ENCODE data around the gene PBX3. TPM values are rescaled to one million over a fixed set of nuclear protein-coding genes. Genes with fewer than 3 reads are reported as not detected.

PBX3 gene
- total and polyA plus RNA-seq, 2 of the 13 experiments (the other 11 are each of a cell fraction or from before 2014, with no cell fraction given): 6.0 to 11.2 TPM

DNA sequence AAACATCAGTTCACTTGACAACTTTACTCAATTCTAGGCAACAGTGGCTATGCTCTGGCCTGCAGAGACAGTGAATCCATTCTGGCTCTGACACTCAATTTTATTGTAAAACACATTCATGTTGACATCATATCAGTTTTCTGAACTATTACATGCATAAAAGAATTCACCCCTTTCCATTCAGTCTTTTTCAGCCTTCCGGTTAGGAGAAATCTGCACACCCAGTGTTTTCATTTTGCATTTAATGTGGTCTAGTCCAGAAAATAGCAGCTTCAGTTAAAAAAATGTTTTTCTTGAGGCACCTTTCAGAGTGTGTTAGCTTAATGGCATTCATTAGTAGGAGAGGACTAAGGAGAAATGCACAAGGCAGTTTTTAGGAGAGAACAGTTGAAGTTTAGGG, 95.1 kb downstream of the PBX3 start (continued):
- TF ChIP-seq RFXAP (CRISPR knock-in tag; IDR thresholded peaks at IDR 0.05; ENCODE audit: borderline replicate concordance): no peak

DNA sequence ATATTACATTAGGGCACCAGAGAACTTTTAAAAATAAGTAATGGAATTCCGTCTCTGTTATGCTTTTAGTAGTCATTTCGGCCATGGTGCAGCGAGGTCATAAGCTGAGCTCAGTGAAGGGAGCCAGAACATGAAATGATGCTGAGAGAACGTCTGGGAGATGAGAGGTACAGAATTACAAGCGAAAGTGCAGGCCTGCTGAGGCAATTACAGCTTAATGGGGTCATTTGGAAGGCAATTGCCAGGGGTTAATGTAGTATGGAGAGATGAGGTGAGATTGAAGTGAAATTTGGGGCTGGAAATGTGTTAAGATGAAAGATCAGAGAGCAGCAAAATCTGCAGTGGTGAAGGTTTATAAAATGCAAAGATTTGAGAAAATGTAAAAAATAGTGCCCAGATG, 96.5 kb downstream of the PBX3 start:
- no peaks in the 10 kb centered on the region; the same call in 1 of the 2 replicates for H3K4me1 ChIP-seq (ENCODE audit: insufficient read depth, low read length)
- no peaks in the 10 kb centered on the region for H3K9me3 ChIP-seq (ENCODE audit: low read length)
- no peak overlapping the region for H3K9ac ChIP-seq (ENCODE audit: insufficient read depth, low read depth, low read length)
- no peaks in the 10 kb centered on the region for H3K79me2 ChIP-seq (ENCODE audit: insufficient read depth, low read length)
- H3K27me3 ChIP-seq (ENCODE audit: control insufficient read depth in 1 of 2, insufficient read depth in 2 of 2, low read length in 2 of 2): no peaks in the 10 kb centered on the region
- POLR2A ChIA-PET: no interaction called here
- intact Hi-C loops (cut with micrococcal nuclease; ENCODE audit: unreplicated experiment) (no loop called here), in situ Hi-C loops (cut with HindIII; ENCODE audit: extremely low pct_ligation_motif_present, low pct_unique_long_range_greater_than_20kb) (no loop called here)
- no peaks in the 10 kb centered on the region for H3K36me3 ChIP-seq (replicated peaks in 1 of 2; ENCODE audit: control insufficient read depth in 1 of 2, insufficient read depth in 2 of 2, low read length in 2 of 2)
- no peak overlapping the region for H3K27ac ChIP-seq (ENCODE audit: extremely low read length, insufficient read depth, low read length)
- H3K4me3 ChIP-seq (replicated peaks in 1 of 3; ENCODE audit: insufficient read depth in 1 of 3, low read depth in 2 of 3, low read length in 3 of 3): no peak overlapping the region
- CTCF ChIA-PET (ENCODE audit: low intra/inter-chr PET ratio, low total read pairs): no interaction called here
- ATAC-seq (no peak), FAIRE-seq (no peak), DNase-seq (ENCODE audit: low spot score) (no peak)
- no TSS peak for BruUV-seq (replicated peaks)
- 94% methylated on average over 5 of the region's 5 CpGs for WGBS (ENCODE audit: low lambda C conversion rate)
- no peaks in the 10 kb centered on the region for H4K20me1 ChIP-seq (ENCODE audit: insufficient read depth, low read length)
- no peak overlapping the region for H2AFZ ChIP-seq (ENCODE audit: low read length)
- no peak overlapping the region for H3K4me2 ChIP-seq (ENCODE audit: low read depth, low read length)
- TF ChIP-seq, protein P1, sequence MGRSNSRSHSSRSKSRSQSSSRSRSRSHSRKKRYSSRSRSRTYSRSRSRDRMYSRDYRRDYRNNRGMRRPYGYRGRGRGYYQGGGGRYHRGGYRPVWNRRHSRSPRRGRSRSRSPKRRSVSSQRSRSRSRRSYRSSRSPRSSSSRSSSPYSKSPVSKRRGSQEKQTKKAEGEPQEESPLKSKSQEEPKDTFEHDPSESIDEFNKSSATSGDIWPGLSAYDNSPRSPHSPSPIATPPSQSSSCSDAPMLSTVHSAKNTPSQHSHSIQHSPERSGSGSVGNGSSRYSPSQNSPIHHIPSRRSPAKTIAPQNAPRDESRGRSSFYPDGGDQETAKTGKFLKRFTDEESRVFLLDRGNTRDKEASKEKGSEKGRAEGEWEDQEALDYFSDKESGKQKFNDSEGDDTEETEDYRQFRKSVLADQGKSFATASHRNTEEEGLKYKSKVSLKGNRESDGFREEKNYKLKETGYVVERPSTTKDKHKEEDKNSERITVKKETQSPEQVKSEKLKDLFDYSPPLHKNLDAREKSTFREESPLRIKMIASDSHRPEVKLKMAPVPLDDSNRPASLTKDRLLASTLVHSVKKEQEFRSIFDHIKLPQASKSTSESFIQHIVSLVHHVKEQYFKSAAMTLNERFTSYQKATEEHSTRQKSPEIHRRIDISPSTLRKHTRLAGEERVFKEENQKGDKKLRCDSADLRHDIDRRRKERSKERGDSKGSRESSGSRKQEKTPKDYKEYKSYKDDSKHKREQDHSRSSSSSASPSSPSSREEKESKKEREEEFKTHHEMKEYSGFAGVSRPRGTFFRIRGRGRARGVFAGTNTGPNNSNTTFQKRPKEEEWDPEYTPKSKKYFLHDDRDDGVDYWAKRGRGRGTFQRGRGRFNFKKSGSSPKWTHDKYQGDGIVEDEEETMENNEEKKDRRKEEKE (IDR thresholded peaks at IDR 0.05): no peak
- TF ChIP-seq, protein P2, sequence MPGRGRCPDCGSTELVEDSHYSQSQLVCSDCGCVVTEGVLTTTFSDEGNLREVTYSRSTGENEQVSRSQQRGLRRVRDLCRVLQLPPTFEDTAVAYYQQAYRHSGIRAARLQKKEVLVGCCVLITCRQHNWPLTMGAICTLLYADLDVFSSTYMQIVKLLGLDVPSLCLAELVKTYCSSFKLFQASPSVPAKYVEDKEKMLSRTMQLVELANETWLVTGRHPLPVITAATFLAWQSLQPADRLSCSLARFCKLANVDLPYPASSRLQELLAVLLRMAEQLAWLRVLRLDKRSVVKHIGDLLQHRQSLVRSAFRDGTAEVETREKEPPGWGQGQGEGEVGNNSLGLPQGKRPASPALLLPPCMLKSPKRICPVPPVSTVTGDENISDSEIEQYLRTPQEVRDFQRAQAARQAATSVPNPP (CRISPR knock-in tag; IDR thresholded peaks at IDR 0.05): no peak
- TF ChIP-seq JUNB (CRISPR knock-in tag; IDR thresholded peaks at IDR 0.05; ENCODE audit: borderline replicate concordance): no peak
- TF ChIP-seq ZNF781 (CRISPR knock-in tag; IDR thresholded peaks at IDR 0.05; ENCODE audit: borderline replicate concordance, not compliant biosample characterization): no peak
- no peak for TF ChIP-seq SUZ12 (IDR thresholded peaks at IDR 0.05; ENCODE audit: low read depth, low read length)
- no peak for TF ChIP-seq JUND (CRISPR knock-in tag; IDR thresholded peaks at IDR 0.05)
- TF ChIP-seq ZNF790 (CRISPR knock-in tag; IDR thresholded peaks at IDR 0.05; ENCODE audit: borderline replicate concordance): no peak
- no peak for TF ChIP-seq SNRNP70 (IDR thresholded peaks at IDR 0.05; ENCODE audit: low read depth, low read length)
- TF ChIP-seq, protein P3, sequence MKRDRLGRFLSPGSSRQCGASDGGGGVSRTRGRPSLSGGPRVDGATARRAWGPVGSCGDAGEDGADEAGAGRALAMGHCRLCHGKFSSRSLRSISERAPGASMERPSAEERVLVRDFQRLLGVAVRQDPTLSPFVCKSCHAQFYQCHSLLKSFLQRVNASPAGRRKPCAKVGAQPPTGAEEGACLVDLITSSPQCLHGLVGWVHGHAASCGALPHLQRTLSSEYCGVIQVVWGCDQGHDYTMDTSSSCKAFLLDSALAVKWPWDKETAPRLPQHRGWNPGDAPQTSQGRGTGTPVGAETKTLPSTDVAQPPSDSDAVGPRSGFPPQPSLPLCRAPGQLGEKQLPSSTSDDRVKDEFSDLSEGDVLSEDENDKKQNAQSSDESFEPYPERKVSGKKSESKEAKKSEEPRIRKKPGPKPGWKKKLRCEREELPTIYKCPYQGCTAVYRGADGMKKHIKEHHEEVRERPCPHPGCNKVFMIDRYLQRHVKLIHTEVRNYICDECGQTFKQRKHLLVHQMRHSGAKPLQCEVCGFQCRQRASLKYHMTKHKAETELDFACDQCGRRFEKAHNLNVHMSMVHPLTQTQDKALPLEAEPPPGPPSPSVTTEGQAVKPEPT (CRISPR knock-in tag; IDR thresholded peaks at IDR 0.05; ENCODE audit: low read depth): no peak
- TF ChIP-seq ZNF556 (CRISPR knock-in tag; IDR thresholded peaks at IDR 0.05; ENCODE audit: borderline replicate concordance): no peak
- no peak for TF ChIP-seq ADNP (CRISPR knock-in tag; IDR thresholded peaks at IDR 0.05)
- no peak for TF ChIP-seq ZNF644 (CRISPR knock-in tag; IDR thresholded peaks at IDR 0.05; ENCODE audit: low read depth)
- no peak for TF ChIP-seq NR3C1 (CRISPR knock-in tag; IDR thresholded peaks at IDR 0.05)
- TF ChIP-seq, protein P4, sequence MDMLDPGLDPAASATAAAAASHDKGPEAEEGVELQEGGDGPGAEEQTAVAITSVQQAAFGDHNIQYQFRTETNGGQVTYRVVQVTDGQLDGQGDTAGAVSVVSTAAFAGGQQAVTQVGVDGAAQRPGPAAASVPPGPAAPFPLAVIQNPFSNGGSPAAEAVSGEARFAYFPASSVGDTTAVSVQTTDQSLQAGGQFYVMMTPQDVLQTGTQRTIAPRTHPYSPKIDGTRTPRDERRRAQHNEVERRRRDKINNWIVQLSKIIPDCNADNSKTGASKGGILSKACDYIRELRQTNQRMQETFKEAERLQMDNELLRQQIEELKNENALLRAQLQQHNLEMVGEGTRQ (IDR thresholded peaks at IDR 0.05; ENCODE audit: low read depth, low read length): no peak
- TF ChIP-seq, protein P4 (CRISPR knock-in tag; IDR thresholded peaks at IDR 0.05; ENCODE audit: borderline replicate concordance): no peak

All from HepG2 (cell line).